Neural cell (in vitro differentiated cells): ENCODE measurements around the gene LNPEP.

ENCODE experiments used
- CTCF ChIP-seq: fragments of 450-650 bp; IDR thresholded peaks from 2 replicates; pipeline ENCODE4 v1.5.1; 2014; ENCODE audit warnings: antibody characterized with exemption, mild to moderate bottlenecking, moderate library complexity; ENCODE audit not compliant: poor library complexity, severe bottlenecking
- EP300 ChIP-seq: fragments of 450-650 bp; conservative IDR thresholded peaks from 2 replicates; pipeline ENCODE4 v1.6.1; 2014; ENCODE audit warnings: antibody characterized with exemption, mild to moderate bottlenecking, moderate library complexity; ENCODE audit not compliant: poor library complexity, severe bottlenecking
- EZH2 ChIP-seq: fragments of 200-600, 300-800 bp; shearing (Covaris generic), sonication (generic); IDR thresholded peaks from 2 replicates; pipeline ENCODE4 v1.6.1; 2014; ENCODE audit warnings: antibody characterized with exemption, low read length, borderline replicate concordance, mild to moderate bottlenecking; ENCODE audit not compliant: insufficient read depth, poor library complexity, severe bottlenecking
- MXI1 ChIP-seq: fragments of 450-650 bp; conservative IDR thresholded peaks from 2 replicates; pipeline ENCODE4 v1.6.1; 2014; ENCODE audit warnings: antibody characterized with exemption, mild to moderate bottlenecking; ENCODE audit not compliant: poor library complexity, severe bottlenecking
- POLR2AphosphoS5 ChIP-seq: IDR thresholded peaks from 2 replicates; pipeline ENCODE4 v1.6.1; 2012
- RAD21 ChIP-seq: fragments of 450-650 bp; conservative IDR thresholded peaks from 2 replicates; pipeline ENCODE4 v1.6.1; 2014; ENCODE audit warnings: antibody characterized with exemption, mild to moderate bottlenecking, moderate library complexity
- REST ChIP-seq: IDR thresholded peaks from 2 replicates; pipeline ENCODE4 v1.6.1; 2012; ENCODE audit warnings: borderline replicate concordance
- SMC3 ChIP-seq: fragments of 450-650 bp; conservative IDR thresholded peaks from 2 replicates; pipeline ENCODE4 v1.6.1; 2014; ENCODE audit warnings: antibody characterized with exemption, mild to moderate bottlenecking, moderate library complexity; ENCODE audit not compliant: poor library complexity
- TAF1 ChIP-seq: IDR thresholded peaks from 2 replicates; pipeline ENCODE4 v1.6.1; 2012; ENCODE audit warnings: low read depth

GRCh38 chr5:97078958-97079743, 143.3 kb downstream of the LNPEP start:
- TF ChIP-seq REST (no peak), CTCF (no peak), EZH2 (no peak), EP300 (no peak), POLR2AphosphoS5 (no peak), RAD21 (no peak), TAF1 (no peak), MXI1 (no peak), SMC3 (no peak)
